Smooth muscle cell (in vitro differentiated cells): ENCODE measurements around the gene PHYKPL. TPM values are rescaled to one million over a fixed set of nuclear protein-coding genes. Genes with fewer than 3 reads are reported as not detected.
"Not testable (repeated sequence)": the region's sequence is repeated elsewhere in the genome, so short reads cannot be mapped to it uniquely, and the experiment has no call there.

Source experiments
- DNase-seq: peaks from one replicate; lab custom pipeline; 2025; ENCODE audit not compliant: unreplicated experiment; lab: John Stamatoyannopoulos, UW
- H2AFZ ChIP-seq: fragments of 200-600 bp; sonication (generic); 2 replicates; pipeline ENCODE4 v1.6.0; 2016; ENCODE audit warnings: antibody characterized with exemption, low read depth, mild to moderate bottlenecking
- H3F3A ChIP-seq: fragments of 200-600 bp; sonication (generic); 2 replicates; pipeline ENCODE4 v1.6.0; 2017; ENCODE audit warnings: antibody characterized with exemption, low read depth
- H3K27ac ChIP-seq: fragments of 200-600 bp; sonication (generic); 2 replicates; pipeline ENCODE4 v1.5.1; 2016; ENCODE audit warnings: low read depth, mild to moderate bottlenecking
- H3K27me3 ChIP-seq: fragments of 200-600 bp; sonication (generic); 2 replicates; pipeline ENCODE4 v1.6.1; 2016; ENCODE audit warnings: low read depth, mild to moderate bottlenecking
- H3K36me3 ChIP-seq: fragments of 200-600 bp; sonication (generic); 2 replicates; pipeline ENCODE4 v1.5.1; 2016; ENCODE audit warnings: low read depth
- H3K4me1 ChIP-seq: fragments of 200-600 bp; sonication (generic); 2 replicates; pipeline ENCODE4 v1.5.1; 2016; ENCODE audit warnings: low read depth
- H3K4me2 ChIP-seq: fragments of 200-600 bp; sonication (generic); 2 replicates; pipeline ENCODE4 v1.6.0; 2016; ENCODE audit warnings: mild to moderate bottlenecking
- H3K4me3 ChIP-seq: fragments of 200-600 bp; sonication (generic); 2 replicates; pipeline ENCODE4 v1.5.1; 2016; ENCODE audit warnings: mild to moderate bottlenecking
- H3K79me2 ChIP-seq: fragments of 200-600 bp; sonication (generic); 2 replicates; pipeline ENCODE4 v1.6.0; 2016; ENCODE audit warnings: low read depth, mild to moderate bottlenecking
- H3K9ac ChIP-seq: fragments of 200-600 bp; sonication (generic); 2 replicates; pipeline ENCODE4 v1.6.0; 2016; ENCODE audit warnings: low read depth
- H3K9me3 ChIP-seq: fragments of 200-600 bp; sonication (generic); replicated peaks from 2 replicates; pipeline ENCODE4 v1.5.1; 2016; ENCODE audit warnings: low read depth
- H4K20me1 ChIP-seq: fragments of 200-600 bp; sonication (generic); 2 replicates; pipeline ENCODE4 v1.6.0; 2016; ENCODE audit warnings: low read depth
- CTCF ChIP-seq: fragments of 200-600 bp; sonication (generic); IDR thresholded peaks from 2 replicates; pipeline ENCODE4 v1.5.1; 2017; ENCODE audit warnings: borderline replicate concordance, mild to moderate bottlenecking, antibody characterized with exemption; ENCODE audit not compliant: insufficient read depth, poor library complexity, severe bottlenecking
- WGBS: methylation state at CpG from one replicate; pipeline ENCODE4 v1.1.7; 2016; ENCODE audit warnings: low lambda C conversion rate; 5-methylcytosine and 5-hydroxymethylcytosine counted together
- polyA plus RNA-seq: library from polyadenylated mRNA; unstranded; fragments of >200 nt; fragmentation: Nextera tagmentation; extraction: Ambion mirVana; gene quantifications from 2 replicates; pipeline ENCODE4 v1.2.1, GENCODE V29; 2016
- total RNA-seq: library from RNA; depleted of rRNA; stranded (reverse); fragments of >200 nt; gene quantifications from 2 replicates; pipeline ENCODE4 v1.2.3, GENCODE V29; 2014

The PHYKPL gene
- total and polyA plus RNA-seq, 2 experiments from 2014 or later = 15.7 to 27.8 TPM

- DNase-seq = no peak
- Histone ChIP-seq H3K79me2 (no peaks in the 10 kb centered on the region), H3K36me3 (no peaks in the 10 kb centered on the region), H2AFZ (no peak overlapping the region), H3K4me1 (no peaks in the 10 kb centered on the region), H3K27me3 (no peaks in the 10 kb centered on the region), H3K9ac (no peak overlapping the region), H3F3A (no peaks in the 10 kb centered on the region), H3K9me3 (no peaks in the 10 kb centered on the region), H3K4me3 (no peak overlapping the region), H4K20me1 (no peaks in the 10 kb centered on the region), H3K4me2 (no peak overlapping the region), H3K27ac (no peak overlapping the region)
- 94% methylated on average over 4 of the region's 4 CpGs for WGBS
- TF ChIP-seq CTCF = no peak
These were observed 25.0 kb upstream of the PHYKPL start for GRCh38 chr5:178257650-178258049.

- no peak overlapping the region for H3K9ac ChIP-seq
- no peaks in the 10 kb centered on the region for H3K4me1 ChIP-seq
- no peaks in the 10 kb centered on the region for H3K79me2 ChIP-seq
- H2AFZ ChIP-seq = no peak overlapping the region
- WGBS = 89% methylated on average over 19 of the region's 19 CpGs
- no peaks in the 10 kb centered on the region for H3F3A ChIP-seq
- H3K27me3 ChIP-seq = no peaks in the 10 kb centered on the region
- no peaks in the 10 kb centered on the region for H3K36me3 ChIP-seq
- TF ChIP-seq CTCF = no peak
- no peak for DNase-seq
- no peaks in the 10 kb centered on the region for H4K20me1 ChIP-seq
- no peak overlapping the region for H3K27ac ChIP-seq
- no peak overlapping the region for H3K4me2 ChIP-seq
- no peaks in the 10 kb centered on the region for H3K9me3 ChIP-seq
- no peak overlapping the region for H3K4me3 ChIP-seq
These were observed 24.1 kb upstream of the PHYKPL start for GRCh38 chr5:178256746-178257145.

- WGBS = 91% methylated on average over 18 of the region's 18 CpGs
- not testable (repeated sequence) for H3K9me3 ChIP-seq, H3K9ac ChIP-seq, H3K4me3 ChIP-seq, H3F3A ChIP-seq, H2AFZ ChIP-seq, H3K4me1 ChIP-seq, H4K20me1 ChIP-seq, DNase-seq, H3K27ac ChIP-seq, H3K36me3 ChIP-seq, H3K4me2 ChIP-seq, H3K27me3 ChIP-seq, H3K79me2 ChIP-seq
These were observed 21.0 kb upstream of the PHYKPL start for GRCh38 chr5:178253632-178254031.

GRCh38 chr5:178252258-178252657 lies 19.7 kb upstream of the PHYKPL start:
- Histone ChIP-seq H2AFZ (no peak overlapping the region), H3K79me2 (no peaks in the 10 kb centered on the region), H3K36me3 (no peaks in the 10 kb centered on the region), H3F3A (no peaks in the 10 kb centered on the region), H3K9me3 (no peaks in the 10 kb centered on the region), H3K27me3 (no peaks in the 10 kb centered on the region), H4K20me1 (no peaks in the 10 kb centered on the region), H3K4me3 (no peak overlapping the region), H3K4me1 (no peaks in the 10 kb centered on the region), H3K4me2 (no peak overlapping the region), H3K27ac (no peak overlapping the region), H3K9ac (no peak overlapping the region)
- DNase-seq = no peak
- TF ChIP-seq CTCF = no peak
- 90% methylated on average over 8 of the region's 8 CpGs for WGBS
